Activated CD8-positive, alpha-beta memory T cell treated with anti-CD3 and anti-CD28 coated beads, Interleukin-2, amount 50 U/mL, for 1 hour (primary cell): ENCODE data around the gene MT1B.
"Not testable (repeated sequence)": the region's sequence is repeated elsewhere in the genome, so short reads cannot be mapped to it uniquely, and the experiment has no call there.

Source experiments
- DNase-seq: peaks from one replicate; pipeline ENCODE4 v3.0.0-alpha.2; 2020; ENCODE audit errors: extremely low read depth

Gene MT1B

DNA sequence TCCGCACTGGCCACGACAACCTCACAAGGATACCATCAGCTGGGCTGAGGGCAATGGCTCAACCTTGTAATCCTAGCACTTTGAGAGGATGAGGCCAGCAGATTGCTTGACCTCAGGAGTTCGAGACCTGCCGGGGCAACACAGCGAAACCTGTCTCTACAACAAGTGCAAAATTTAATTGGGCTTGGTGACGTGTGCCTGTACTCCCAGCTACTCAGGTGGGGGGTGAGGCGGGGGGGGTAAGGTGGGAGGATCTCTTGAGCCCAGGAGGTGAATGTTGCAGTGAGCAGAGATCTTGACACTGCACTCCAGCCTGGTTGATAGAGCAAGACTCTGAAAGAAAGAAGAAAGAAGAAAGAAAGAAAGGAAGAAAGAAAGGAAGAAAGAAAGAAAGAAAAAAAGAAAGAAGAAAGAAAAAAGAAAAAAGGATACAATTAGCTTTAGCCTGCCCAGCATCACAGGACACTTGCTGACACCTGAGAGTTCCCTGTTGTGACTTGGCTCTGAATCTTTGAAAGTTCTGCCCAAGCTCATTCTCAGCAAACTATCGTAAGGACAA is 31.3 kb upstream of the MT1B start:
- DNase-seq: no peak

DNA sequence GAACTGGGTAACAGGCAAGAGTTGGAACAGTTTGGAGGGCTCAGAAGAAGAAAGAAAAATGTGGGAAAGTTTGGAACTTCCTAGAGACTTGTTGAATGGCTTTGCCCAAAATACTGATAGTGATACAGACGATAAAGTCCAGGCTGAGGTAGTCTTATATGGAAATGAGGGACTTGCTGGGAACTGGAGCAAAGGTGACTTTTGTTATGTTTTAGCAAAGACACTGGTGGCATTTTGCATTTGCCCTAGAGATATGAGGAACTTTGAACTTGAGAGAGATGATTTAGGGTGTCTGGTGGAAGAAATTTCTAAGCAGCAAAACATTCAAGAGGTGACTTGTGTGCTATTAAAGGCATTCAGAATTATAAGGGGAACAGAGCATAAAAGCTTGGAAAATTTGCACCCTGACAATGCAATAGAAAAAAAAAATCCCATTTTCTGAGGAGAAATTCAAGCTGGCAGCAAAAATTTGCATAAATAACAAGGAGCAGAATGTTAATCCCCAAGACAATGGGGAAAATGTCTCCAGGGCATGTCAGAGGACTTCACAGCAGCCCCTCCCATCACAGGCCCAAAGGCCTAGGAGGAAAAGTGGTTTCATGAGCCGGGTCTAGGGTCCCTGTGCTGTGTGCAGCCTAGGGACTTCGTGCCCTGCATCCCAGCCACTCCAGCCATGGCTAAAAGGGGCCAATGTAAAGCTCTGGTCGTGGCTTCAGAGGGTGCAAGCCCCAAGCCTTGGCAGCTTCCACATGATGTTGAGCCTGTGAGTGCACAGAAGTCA is 29.8 kb upstream of the MT1B start:
- DNase-seq: not testable (repeated sequence)

DNA sequence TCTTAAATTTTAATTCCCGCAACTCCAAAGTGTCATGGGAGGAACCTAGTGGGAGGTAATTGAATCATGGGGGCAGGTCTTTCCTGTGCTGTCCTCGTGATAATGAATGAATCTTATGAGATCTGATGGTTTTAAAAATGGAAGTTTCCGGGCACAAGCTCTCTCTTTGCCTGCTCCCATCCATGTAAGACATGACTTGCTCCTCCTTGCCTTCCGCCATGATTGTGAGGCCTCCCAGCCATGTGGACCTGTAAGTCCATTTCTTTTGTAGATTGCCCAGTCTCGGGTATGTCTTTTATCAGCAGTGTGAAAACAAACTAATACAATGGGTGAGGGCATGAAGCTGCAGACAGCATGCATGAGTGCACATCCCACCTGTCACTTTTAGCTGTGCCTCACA is 28.5 kb upstream of the MT1B start:
- not testable (repeated sequence) for DNase-seq

DNA sequence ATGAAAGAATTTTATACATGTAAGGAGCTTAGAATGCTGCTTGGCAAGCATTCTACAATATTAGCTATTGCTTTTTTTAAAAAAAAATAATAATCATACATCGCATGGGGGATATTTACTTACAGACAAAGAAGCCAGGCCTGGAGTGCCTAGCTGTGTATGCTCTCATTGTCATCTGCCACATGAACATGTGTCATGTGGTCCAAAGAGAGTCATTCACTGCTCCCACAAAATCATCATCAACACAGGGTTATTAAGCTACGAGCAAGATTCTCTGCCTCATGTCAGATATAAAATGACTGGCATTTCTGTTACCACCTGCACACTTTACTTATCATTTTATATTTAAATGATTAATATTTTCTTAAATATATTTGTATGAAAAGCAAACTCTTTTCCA is 28.0 kb upstream of the MT1B start:
- DNase-seq: no peak

DNA sequence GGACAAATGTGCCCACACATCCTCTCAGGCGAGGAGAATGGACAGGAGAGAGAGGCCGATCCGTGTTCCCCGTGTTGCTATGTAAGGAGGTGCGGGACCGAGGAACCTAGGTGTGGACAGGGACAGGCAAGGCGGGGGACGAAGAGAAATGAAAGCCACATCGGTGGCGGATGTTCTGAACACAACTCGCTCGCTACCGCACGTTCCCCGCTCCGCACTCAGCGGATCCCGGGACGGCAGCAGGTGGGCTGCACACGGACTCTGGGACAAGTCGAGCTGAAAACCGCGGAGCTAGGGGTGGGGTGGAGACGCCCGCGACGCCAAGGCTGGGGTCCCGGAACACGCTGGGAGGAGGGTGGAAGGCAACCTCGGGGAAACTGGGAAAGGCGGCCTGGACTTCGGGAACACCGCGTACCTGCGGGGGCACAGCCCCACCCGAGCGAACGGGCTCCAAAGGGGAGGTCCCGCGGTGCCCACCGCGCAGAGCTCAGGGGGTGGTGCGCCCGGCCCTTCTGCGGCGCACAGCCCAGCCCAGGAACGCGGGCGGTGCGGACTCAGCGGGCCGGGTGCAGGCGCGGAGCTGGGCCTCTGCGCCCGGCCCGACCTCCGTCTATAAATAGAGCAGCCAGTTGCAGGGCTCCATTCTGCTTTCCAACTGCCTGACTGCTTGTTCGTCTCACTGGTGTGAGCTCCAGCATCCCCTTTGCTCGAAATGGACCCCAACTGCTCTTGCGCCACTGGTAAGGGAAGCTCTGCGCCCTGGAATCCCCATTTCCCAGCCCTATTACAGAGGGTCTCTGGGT is 26.3 kb upstream of the MT1B start, which contains the start of gene MT1E:
Gene MT1E, plus strand, starts transcription at position 642 of the 803 bp plus-strand sequence. Its CDS starts 71 bp downstream, at position 713.
- DNase-seq: no peak

DNA sequence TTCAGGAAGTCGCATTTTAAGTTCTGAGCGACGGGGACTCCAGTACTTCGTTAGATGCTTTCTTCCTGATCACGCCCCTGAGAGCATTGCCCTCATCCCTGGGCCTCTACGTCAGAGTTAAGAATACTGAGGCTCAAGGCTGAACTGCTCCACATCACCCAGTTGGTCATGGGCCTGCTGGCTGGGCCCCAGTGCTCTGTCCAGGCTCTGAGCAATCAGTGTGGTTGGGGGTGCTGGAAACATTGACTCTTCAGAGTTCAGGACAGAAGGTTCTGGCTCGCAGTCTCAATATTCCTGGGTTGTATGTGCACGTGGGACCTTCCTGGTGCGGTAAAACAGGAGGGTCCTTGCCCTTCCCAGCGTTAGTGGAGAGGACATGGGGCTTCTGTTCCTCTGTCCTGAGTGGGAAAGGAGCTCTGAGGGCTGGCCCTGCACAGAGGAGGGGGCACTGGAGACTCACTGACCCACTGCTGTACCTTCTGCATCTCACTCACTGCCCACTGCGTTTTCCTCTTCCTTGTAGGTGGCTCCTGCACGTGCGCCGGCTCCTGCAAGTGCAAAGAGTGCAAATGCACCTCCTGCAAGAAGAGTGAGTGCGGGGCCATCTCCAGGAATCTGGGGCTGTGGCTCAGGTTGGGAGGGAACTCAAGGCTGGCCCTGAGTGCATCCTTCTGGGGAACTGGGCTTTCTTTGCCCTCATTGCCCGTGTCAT is 25.6 kb upstream of the MT1B start:
- DNase-seq: no peak

DNA sequence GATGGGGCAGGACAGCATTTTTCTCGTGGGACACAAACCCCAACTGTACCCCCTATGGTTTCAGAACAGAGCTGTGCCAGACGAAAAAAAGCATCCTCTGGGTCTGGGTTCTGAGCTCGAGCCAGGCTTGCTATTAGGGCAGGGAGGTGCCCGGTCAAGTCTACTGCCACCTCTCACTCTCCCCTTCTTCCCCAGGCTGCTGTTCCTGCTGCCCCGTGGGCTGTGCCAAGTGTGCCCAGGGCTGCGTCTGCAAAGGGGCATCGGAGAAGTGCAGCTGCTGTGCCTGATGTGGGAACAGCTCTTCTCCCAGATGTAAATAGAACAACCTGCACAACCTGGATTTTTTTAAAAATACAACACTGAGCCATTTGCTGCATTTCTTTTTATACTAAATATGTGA is 25.0 kb upstream of the MT1B start:
- no peak for DNase-seq

DNA sequence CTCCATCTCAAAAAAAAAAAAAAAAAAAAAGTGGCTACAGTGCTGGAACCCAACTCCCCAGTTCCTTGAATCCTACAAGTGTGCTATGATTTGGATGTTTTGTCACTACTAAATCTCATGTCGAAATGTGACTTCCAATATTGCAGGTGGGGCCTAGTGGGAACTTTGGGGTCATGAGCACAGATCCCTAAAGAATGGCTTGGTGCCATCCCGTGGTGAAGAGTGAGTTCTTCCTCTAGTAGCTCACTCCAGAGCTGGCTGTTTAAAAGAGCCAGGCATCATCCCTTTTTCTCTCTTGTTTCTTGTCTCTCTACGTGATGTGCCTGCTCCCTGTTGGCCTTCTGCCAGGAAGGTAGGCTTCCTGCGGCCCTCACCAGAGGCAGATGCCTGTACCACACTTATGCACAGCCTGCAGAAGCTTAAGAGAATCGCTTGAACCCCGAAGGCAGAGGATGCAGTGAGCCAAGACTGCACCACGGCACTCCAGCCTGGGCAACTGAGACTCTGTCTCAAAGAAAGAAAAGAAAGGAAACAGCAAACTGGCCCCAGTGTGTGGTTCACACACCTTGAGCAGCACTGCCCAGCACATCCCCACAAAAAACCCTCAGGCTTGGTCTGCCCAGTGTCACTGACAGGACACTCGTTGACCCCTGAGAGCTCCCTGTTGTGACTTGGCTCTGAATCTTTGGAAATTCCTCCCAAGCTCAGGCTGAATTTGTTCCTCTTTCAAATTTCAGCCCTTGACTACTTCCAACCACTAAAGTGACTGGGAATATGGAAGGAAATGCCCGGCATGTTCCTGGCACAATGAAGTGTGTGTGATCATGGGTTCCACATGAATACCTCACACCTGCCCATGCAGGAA is 23.0 kb upstream of the MT1B start:
- no peak for DNase-seq

DNA sequence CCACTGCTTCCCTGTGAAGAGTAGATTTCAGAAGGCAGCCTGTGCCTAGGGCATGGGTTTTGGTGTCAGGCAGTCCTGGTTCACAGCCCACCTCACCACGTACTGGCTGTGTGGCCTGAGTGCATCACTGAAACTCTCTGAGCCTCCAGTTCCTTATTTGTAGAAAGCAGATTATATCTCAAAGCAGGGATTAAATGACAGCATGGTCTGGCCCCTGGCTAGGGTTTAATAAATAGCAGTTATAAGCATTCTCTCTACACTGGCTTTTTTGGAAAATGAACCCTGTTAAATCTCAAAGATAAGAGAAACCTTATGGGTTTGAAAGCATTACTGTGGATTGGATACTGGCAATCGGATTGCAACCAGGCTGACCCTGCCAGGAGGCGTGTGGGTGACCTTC is 22.2 kb upstream of the MT1B start:
- no peak for DNase-seq

DNA sequence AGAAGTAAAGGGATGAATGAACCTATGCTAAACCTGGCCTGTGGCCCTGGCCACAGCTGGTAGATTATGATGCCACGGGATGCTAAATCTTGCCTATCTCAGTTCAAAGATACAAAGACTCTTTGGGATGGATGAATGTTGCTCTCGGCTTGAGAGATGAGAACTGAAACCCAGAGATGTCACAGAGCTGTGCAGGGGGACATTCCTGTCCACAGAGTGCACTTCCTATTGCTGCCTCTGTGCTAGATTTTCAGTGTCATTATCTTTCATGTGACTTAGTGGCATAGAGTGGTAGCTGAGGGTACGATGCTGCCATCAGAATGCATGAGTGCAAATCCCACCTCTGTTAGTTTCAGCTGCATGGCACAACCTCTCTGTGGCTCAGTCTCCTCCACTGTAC is 21.6 kb upstream of the MT1B start:
- DNase-seq: no peak

DNA sequence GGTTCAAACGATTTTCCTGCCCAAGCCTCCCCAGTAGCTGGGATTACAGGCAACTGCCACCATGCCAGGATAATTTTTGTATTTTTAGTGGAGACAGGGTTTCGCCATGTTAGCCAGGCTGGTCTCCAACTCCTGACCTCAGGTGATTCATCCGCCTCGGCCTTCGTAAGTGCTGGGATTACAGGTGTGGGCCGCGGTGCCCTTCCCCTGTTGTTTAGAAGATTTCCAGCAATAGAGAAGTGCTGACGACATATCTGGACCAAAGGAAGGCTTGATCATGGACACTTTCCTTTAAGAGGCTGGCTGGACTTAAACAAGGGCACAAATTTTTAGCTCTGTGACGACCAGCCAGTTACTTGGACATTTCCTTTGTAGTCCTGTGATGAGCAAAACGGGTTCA is 20.5 kb upstream of the MT1B start:
- DNase-seq: no peak

DNA sequence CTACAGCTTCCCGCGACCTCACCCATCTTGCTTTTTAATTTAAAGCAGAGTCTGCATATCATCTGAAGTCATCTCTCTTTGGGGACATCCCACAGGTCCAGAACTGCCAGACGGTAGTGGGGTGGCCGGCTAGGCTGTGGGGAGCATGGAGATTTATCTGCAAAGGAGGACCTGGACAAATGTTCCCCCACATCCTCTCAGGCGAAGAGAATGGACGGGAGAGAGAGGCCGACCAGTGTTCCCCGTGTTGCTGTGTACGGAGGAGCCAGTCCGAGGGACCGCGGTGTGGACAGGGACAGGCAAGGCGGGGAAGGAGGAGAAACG is 19.9 kb upstream of the MT1B start:
- DNase-seq: no peak

DNA sequence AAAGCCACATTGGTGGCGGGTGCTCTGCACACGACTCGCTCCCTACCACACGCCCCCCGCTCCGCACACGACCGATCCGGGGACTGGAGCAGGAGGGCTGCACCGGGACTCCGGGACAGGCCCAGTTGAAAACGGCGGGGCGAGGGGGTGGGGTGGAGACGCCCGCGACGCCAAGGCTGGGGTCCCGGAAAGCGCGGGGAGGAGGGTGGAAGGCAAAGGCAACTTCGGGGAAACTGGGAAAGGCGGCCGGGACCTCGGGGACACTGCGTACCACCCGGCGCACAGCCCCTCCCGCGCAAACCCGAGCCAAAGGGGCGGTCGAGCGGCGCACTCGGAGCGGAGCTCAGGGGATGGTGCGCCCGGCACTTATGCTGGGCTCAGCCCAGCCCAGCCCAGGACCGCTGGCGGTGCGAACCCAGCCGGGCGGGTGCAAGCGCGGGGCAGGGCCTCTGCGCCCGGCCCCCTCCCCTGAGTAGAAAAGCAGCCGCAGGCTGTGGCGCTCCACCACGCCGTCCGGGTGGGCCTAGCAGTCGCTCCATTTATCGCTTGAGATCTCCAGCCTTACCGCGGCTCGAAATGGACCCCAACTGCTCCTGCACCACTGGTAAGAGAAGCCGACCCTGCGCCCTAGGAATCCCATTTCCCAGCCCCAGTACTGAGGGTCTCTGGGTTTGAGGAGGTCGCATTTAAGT is 19.4 kb upstream of the MT1B start, which contains the start of gene MT1M:
Gene MT1M, plus strand, starts transcription at position 504 of the 692 bp plus-strand sequence. Its CDS starts 73 bp downstream, at position 577.
- DNase-seq: no peak

DNA sequence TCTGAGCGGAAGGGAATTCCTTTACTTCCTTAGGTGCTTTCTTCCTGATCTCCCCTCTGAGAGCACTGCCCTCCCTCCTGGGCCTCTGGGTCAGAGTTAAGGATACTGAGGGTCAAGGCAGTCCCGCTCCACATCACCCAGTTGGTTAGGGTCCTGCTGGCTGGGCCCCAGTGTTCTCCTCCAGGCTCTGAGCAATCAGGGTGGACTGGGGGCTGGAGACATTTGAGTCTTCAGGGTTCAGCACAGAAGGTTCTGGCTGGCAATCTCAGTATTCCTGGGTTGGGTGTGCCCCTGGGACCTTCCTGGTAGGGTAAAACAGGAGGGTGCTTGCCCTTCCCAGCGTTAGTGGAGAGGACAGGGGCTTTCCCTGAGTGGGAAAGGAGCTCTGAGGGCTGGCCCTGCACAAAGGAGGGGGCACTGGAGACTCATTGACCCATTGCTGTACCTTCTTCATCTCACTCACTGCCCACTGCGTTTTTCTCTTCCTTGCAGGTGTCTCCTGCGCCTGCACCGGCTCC is 18.8 kb upstream of the MT1B start:
- no peak for DNase-seq

DNA sequence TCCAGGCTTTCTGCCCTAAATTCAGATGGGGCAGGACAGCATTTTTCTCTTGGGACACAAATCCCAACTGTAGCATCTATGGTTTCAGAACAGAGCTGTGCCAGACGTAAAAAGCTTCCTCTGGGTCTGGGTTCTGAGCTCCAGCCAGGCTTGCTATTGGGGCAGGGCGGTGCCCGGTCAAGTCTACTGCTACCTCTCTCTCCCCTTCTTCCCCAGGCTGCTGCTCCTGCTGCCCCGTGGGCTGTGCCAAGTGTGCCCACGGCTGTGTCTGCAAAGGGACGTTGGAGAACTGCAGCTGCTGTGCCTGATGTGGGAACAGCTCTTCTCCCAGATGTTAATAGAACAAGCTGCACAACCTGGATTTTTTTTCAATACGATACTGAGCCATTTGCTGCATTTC is 18.2 kb upstream of the MT1B start:
- no peak for DNase-seq

DNA sequence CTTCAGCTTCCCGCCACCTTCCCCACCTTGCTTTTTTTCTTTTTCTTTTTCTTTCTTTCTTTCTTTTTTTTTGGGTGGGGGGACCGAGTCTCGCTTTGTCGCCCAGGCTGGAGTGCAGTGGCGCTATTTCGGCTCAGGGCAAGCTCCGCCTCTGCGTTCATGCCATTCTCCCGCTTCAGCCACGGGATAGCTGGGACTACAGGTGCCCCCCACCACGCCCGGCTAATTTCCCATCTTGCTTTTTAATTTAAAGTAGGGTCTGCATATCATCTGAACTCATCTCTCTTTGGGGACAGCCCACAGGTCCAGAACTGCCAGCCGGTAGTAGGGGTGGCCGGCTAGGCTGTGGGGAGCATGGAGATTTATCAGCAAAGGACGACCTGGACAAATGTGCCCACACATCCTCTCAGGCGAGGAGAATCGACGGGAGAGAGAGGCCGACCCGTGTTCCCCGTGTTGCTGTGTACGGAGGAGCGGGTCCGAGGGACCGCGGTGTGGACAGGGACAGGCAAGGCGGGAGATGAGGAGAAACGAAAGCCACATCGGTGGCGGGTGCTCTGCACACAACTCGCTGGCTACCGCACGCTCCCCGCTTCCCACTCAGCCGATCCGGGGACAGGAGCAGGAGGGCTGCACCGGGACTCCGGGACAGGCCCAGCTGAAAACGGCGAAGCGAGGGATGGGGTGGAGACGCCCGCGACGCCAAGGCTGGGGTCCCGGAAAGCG is 16.8 kb upstream of the MT1B start:
- DNase-seq: no peak

DNA sequence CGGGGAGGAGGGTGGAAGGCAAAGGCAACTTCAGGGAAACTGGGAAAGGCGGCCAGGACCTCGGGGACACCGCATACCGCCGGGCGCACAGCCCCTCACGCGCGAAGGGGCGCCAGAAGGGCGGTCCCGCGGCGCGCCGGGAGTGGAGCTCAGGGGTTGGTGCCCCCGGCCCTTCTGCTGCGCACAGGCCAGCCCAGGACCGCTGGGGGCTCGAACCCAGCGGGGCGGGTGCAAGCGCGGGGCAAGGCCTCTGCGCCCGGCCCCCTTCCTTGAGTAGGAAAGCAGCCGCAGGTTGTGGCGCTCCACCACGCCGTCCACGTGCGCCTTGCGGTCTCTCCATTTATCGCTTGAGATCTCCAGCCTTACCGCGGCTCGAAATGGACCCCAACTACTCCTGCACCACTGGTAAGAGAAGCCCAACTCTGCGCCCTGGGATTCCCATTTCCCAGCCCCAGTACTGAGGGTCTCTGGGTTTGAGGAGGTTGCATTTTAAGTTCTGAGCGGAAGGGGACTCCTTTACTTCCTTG is 16.2 kb upstream of the MT1B start:
- DNase-seq: no peak

DNA sequence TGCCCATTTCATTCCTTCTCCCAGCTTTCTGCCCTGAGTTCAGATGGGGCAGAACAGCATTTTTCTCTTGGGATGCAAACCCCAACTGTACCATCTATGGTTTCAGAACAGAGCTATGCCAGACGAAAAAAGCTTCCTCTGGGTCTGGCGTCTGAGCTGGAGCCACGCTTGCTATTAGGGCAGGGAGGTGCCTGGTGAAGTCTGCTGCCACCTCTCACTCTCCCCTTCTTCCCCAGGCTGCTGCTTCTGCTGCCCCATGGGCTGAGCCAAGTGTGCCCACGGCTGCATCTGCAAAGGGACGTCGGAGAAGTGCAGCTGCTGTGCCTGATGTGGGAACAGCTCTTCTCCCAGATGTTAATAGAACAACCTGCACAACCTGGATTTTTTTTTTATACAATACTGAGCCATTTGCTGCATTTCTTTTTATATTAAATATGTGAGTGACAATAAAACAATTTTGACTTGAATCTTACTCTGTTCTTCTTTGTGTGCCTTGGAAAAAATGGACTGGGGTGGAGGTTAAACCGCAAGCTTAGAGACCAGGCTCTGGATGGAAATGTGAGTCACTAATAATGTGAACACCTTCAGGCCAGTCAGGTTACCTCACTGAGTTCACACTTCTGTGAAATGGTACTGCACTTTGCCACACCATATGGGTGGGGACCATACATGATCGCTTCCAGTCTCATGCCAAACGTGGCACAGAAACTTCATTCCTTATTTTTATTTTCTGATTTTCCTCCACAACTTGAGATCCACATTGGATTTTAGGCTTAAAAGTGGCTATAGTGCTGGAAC is 14.9 kb upstream of the MT1B start:
- no peak for DNase-seq
